ENCODE results near the gene ITCH. TPM values are rescaled to one million over a fixed set of nuclear protein-coding genes. Genes with fewer than 3 reads are reported as not detected.
"Not testable (repeated sequence)": the region's sequence is repeated elsewhere in the genome, so short reads cannot be mapped to it uniquely, and the experiment has no call there.

The ITCH gene
- total and polyA plus RNA-seq, 4 donors, result 9.3 to 68.1 (median 30.4) TPM

DNA sequence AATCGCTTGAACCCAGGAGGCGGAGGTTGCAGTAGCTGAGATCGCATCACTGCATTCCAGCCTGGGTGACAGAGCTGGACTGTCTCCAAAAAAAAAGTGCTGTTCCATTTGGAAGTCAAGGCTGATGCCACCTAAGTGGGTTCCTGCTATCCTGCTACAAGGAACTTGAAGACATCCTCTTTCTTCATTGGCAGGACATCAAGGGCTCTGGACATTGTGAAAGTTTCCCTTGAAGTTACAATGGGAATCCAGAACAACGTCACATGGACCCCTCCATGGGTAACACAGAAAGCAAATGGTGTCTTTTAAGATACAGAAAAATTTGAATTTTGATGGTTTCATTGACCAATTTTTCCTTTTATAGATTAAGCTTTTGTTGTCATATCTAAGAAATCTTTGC lies 15.5 kb upstream of the ITCH start:
- no peaks in the 10 kb centered on the region for H3K9me3 ChIP-seq (ENCODE audit: control insufficient read depth in 4 of 4, insufficient read depth in 3 of 4, low read length in 3 of 4)
- H3K27ac ChIP-seq (ENCODE audit: low read depth in 1 of 2, low read length in 1 of 2), result no peak overlapping the region
- no peak overlapping the region for H3K9ac ChIP-seq (ENCODE audit: insufficient read depth in 1 of 2, low read length in 2 of 2)
- ATAC-seq (ENCODE audit: insufficient read depth, low FRiP score) (no peak), DNase-seq (no peak)
- no peaks in the 10 kb centered on the region for H3K36me3 ChIP-seq (ENCODE audit: control insufficient read depth in 4 of 4, insufficient read depth in 4 of 4, low read length in 4 of 4)
- TF ChIP-seq, protein P1, sequence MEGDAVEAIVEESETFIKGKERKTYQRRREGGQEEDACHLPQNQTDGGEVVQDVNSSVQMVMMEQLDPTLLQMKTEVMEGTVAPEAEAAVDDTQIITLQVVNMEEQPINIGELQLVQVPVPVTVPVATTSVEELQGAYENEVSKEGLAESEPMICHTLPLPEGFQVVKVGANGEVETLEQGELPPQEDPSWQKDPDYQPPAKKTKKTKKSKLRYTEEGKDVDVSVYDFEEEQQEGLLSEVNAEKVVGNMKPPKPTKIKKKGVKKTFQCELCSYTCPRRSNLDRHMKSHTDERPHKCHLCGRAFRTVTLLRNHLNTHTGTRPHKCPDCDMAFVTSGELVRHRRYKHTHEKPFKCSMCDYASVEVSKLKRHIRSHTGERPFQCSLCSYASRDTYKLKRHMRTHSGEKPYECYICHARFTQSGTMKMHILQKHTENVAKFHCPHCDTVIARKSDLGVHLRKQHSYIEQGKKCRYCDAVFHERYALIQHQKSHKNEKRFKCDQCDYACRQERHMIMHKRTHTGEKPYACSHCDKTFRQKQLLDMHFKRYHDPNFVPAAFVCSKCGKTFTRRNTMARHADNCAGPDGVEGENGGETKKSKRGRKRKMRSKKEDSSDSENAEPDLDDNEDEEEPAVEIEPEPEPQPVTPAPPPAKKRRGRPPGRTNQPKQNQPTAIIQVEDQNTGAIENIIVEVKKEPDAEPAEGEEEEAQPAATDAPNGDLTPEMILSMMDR (IDR thresholded peaks at IDR 0.05; ENCODE audit: control extremely low read depth, extremely low read depth), result no peak
- H3K27me3 ChIP-seq (ENCODE audit: control insufficient read depth in 3 of 3, insufficient read depth in 3 of 3, low read length in 2 of 3), result no peaks in the 10 kb centered on the region
- H3K4me1 ChIP-seq (ENCODE audit: control insufficient read depth in 5 of 5, insufficient read depth in 5 of 5, low read length in 5 of 5), result no peaks in the 10 kb centered on the region
- no peak overlapping the region for H3K4me3 ChIP-seq
- 83 to 87% methylated on average over 4 of the region's 4 CpGs for WGBS, 2 donors

DNA sequence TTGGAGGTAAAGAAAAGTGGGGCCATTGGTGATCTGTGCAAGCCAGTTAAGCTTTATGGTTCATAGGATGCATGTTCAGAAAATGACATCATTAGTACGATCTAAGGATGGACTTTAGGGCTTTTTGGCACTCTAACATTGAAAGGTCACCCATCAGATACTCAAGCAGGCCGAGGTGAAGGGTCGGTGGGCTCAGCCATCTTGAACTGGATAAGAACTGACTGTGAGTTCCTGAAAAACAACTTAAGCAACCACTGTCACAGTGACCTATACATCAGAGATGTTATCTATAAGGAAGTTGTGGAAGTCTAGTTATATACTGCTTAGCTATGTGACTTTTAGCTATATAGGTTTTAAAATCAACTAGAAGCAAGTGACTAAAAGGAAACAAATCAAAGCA lies 13.0 kb upstream of the ITCH start:
- Histone ChIP-seq H3K27me3 (ENCODE audit: control insufficient read depth in 3 of 3, insufficient read depth in 3 of 3, low read length in 2 of 3) (no peaks in the 10 kb centered on the region), H3K9ac (ENCODE audit: insufficient read depth in 1 of 2, low read length in 2 of 2) (no peak overlapping the region), H3K4me3 (no peak overlapping the region), H3K27ac (ENCODE audit: low read depth in 1 of 2, low read length in 1 of 2) (no peak overlapping the region), H3K36me3 (ENCODE audit: control insufficient read depth in 4 of 4, insufficient read depth in 4 of 4, low read length in 4 of 4) (no peaks in the 10 kb centered on the region), H3K4me1 (ENCODE audit: control insufficient read depth in 5 of 5, insufficient read depth in 5 of 5, low read length in 5 of 5) (no peaks in the 10 kb centered on the region), H3K9me3 (ENCODE audit: control insufficient read depth in 4 of 4, insufficient read depth in 3 of 4, low read length in 3 of 4) (no peaks in the 10 kb centered on the region)
- TF ChIP-seq, protein P1 (IDR thresholded peaks at IDR 0.05; ENCODE audit: control extremely low read depth, extremely low read depth), result no peak
- ATAC-seq (ENCODE audit: insufficient read depth, low FRiP score) (no peak), DNase-seq (no peak)
- 42 to 57% methylated on average over 3 of the region's 3 CpGs for WGBS, 2 donors

DNA sequence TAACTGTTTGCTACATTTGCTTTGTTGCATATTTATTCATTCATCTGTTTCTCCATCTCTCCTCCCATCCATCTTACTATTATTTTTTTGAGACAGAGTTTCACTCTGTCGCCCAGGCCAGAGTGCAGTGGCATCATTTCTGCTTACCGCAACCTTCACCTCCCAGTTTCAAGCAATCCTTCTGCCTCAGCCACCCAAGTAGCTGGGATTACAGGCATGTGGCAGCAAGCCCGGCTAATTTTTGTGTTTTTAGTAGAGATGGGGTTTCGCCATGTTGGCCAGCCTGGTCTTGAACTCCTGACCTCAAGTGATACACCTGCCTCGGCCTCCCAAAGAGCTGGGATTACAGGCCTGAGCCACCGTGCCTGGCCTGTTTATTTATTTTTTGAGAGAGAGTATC lies 9.6 kb upstream of the ITCH start:
- not testable (repeated sequence) for H3K36me3 ChIP-seq (ENCODE audit: control insufficient read depth in 4 of 4, insufficient read depth in 4 of 4, low read length in 4 of 4); H3K9me3 ChIP-seq (ENCODE audit: control insufficient read depth in 4 of 4, insufficient read depth in 3 of 4, low read length in 3 of 4); DNase-seq; H3K27me3 ChIP-seq (ENCODE audit: control insufficient read depth in 3 of 3, insufficient read depth in 3 of 3, low read length in 2 of 3); H3K4me3 ChIP-seq; ATAC-seq (ENCODE audit: insufficient read depth, low FRiP score); H3K4me1 ChIP-seq (ENCODE audit: control insufficient read depth in 5 of 5, insufficient read depth in 5 of 5, low read length in 5 of 5); H3K9ac ChIP-seq (ENCODE audit: insufficient read depth in 1 of 2, low read length in 2 of 2); H3K27ac ChIP-seq (ENCODE audit: low read depth in 1 of 2, low read length in 1 of 2)
- 93 to 97% methylated on average over 6 of the region's 6 CpGs for WGBS, 2 donors

DNA sequence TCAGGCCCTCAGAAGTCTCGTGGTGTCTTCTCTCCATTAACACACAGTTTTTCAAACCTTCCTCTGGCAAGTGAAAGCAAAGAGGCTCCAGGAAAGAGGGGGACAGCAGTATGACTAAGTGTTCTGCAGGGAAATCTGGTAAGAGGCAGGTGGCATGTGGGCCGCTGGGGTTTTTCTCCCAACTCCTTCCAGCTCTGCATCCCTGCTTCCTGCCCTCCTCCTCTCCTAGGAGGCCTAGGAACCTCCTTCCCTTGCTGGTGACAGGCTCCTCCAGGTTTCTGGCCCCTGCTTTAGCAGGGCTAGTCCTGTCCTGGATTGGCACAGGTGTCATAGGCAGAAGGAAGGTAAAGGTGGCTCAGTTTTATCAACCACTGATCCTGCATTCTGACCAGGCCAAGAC lies 7.6 kb upstream of the ITCH start:
- no peak for DNase-seq
- Histone ChIP-seq H3K9ac (ENCODE audit: insufficient read depth in 1 of 2, low read length in 2 of 2) (no peak overlapping the region), H3K27me3 (ENCODE audit: control insufficient read depth in 3 of 3, insufficient read depth in 3 of 3, low read length in 2 of 3) (no peaks in the 10 kb centered on the region), H3K27ac (ENCODE audit: low read depth in 1 of 2, low read length in 1 of 2) (no peak overlapping the region), H3K36me3 (ENCODE audit: control insufficient read depth in 4 of 4, insufficient read depth in 4 of 4, low read length in 4 of 4) (no peaks in the 10 kb centered on the region), H3K4me3 (no peak overlapping the region), H3K9me3 (ENCODE audit: control insufficient read depth in 4 of 4, insufficient read depth in 3 of 4, low read length in 3 of 4) (no peaks in the 10 kb centered on the region), H3K4me1 (ENCODE audit: control insufficient read depth in 5 of 5, insufficient read depth in 5 of 5, low read length in 5 of 5) (no peaks in the 10 kb centered on the region)
- WGBS, 2 donors, result 60 to 63% methylated on average over 2 of the region's 2 CpGs
- no peak for ATAC-seq (ENCODE audit: insufficient read depth, low FRiP score)
- TF ChIP-seq, protein P1 (IDR thresholded peaks at IDR 0.05; ENCODE audit: control extremely low read depth, extremely low read depth), result no peak

DNA sequence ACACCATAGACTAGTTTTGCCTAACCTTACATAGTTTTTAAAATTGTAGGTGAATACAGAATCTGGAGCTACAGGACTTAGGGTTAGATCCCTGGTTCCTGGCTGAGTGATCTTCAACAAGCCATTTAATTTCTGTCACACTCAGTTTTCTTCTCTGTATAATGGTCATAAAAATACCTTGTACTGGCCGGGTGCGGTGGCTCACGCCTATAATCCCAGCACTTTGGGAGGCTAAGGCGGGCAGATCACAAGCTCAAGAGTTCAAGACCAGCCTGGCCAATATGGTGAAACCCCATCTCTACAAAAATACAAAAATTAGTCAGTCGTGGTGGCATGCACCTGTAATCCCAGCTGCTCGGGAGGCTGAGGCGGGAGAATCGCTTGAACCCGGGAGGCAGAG lies 3.3 kb upstream of the ITCH start:
- H3K4me3 ChIP-seq; H3K9ac ChIP-seq (ENCODE audit: insufficient read depth in 1 of 2, low read length in 2 of 2); H3K27ac ChIP-seq (ENCODE audit: low read depth in 1 of 2, low read length in 1 of 2); H3K36me3 ChIP-seq (ENCODE audit: control insufficient read depth in 4 of 4, insufficient read depth in 4 of 4, low read length in 4 of 4); ATAC-seq (ENCODE audit: insufficient read depth, low FRiP score); H3K9me3 ChIP-seq (ENCODE audit: control insufficient read depth in 4 of 4, insufficient read depth in 3 of 4, low read length in 3 of 4); H3K4me1 ChIP-seq (ENCODE audit: control insufficient read depth in 5 of 5, insufficient read depth in 5 of 5, low read length in 5 of 5); DNase-seq; H3K27me3 ChIP-seq (ENCODE audit: control insufficient read depth in 3 of 3, insufficient read depth in 3 of 3, low read length in 2 of 3): not testable (repeated sequence)
- 92 to 94% methylated on average over 9 of the region's 9 CpGs for WGBS, 2 donors
